Right hindlimb (tissue), 1 donor: Measurements from ENCODE around the gene PLA2G4D.

Source experiments
- DNase-seq: peaks from one replicate; pipeline ENCODE4 v3.0.0-alpha.2; 2018

PLA2G4D gene

DNA sequence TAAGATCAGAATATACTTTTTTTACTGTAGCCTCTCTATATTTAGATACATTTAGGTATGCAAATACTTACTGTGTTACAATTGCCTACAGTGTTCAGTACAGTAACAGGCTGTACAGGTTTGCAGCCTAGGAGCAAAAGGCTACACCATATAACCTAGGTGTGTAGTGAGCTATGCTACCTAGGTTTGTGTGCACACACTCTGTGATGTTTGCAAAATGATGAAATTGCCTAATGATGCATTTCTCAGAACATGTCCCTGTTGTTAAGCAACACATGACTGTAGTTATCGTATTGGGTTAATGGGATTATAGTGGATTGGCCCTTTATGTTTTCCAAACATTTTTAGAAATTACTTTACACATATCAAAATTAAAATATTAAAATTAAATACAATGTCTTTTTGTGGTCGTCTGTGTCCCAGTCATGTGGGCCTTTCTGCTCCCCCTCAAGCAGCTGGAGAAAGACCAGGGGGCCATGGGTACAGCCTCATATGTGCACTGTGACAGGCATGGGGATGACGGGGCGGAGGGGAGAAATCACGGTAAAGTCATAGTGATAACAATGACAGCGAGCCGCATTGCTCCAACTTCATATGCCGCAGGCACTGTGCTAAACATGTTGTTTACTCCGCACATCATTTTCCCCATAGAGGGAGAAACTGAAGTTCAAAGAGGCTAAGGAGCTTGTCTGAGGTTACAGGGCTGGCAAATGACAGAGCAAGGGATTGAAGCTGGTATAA lies 46.1 kb downstream of the PLA2G4D start:
- DNase-seq: no peak

DNA sequence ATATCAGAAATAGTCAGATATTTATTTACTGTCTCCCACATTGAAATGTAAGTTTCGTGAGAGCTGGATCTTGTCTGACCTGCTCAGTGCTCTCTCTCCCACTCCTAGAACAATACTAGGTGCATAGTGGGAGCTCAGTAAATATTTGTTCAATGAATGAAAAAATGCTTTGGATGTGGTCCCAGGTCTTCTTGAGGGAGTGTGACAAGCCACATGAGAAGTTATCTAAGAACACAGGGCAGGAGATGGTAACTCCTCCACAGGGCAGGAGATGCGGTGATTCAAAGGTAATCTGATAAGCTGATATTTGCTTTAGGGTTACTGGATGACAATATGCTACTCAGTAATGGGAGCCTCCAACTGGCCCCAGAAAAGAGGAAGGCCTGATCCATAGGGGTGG lies 47.8 kb downstream of the PLA2G4D start:
- no peak for DNase-seq

DNA sequence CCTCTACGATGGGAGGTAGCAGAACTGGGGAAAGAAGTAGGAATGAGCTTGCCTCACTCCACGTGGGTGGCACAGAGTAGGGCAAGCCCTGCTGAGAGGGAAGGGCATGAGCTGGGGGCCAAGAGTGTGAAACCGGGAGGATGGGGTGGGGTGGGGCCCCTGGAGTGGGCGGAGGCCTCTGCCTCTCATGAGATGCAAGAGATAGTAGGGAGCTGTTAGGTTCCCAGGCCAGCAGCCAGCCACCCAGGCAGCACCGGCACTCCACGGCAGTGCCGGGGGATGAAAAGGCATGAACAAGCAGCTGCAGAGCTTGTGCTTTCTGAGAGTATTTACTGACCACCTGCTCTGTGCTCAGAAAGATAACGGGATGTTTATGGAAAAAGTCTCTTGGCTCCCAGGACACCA lies 49.1 kb downstream of the PLA2G4D start:
- no peak for DNase-seq

DNA sequence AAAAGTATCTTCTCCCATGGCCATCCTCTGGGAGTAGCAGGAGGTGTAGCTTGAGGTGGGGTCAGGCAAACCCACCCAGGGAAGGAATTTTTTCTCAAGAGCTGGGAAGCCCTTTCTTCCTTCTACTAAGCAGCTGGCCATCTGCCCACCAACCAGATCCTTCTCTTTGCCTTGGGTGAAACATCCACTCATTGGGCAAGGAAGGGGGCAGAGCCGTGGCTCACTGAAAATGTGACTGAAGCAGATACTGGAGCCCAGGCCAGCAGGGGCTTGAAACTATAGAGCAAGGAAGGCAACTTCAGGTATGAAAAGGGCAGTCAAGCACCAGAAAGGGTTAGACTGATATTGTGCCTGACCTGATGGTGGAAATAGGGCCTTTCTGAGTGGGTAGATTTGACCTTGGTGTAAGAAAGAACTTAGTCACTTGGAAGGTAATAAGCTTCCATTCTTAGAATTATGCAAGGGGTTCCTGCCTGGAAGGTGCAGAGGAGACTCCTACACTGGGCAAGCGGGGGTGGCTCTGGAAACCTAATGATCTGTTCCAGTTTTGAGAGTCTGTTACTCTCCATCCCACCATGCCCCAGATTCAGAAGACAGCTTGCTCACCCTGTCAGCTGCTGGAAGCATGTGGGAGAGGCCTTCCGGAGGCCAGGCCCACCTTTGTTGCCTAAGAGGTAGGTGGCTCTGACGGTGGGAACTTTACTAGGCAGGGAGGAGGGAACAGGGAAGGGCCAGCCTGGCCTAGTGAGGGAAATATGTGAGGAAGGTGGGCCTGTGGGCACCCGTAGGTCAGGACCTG lies 51.6 kb downstream of the PLA2G4D start:
- DNase-seq: no peak

- no peak for DNase-seq
Observed at GRCh38 chr15:42038401-42038800, 56.0 kb downstream of the PLA2G4D start.

DNA sequence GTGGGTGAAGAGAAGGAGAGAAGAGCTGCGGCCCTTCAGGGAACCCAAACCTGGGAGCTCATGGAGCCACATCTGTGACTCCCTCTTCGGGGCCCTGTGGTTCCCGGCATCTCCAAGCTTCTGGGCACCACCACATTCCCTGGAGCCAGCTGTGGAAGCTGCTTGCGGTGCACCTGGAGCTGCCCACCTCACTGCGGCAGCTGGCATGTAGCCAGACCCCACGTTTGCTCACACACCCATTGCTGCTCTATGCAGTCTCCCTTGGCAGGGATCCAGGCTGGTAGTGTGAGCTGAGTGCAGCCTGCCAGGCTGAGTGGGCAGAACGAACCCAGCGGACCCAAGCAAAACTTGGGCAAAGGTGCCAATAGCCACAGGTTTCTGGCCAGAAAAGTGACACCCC lies 56.7 kb downstream of the PLA2G4D start:
- no peak for DNase-seq

- no peak for DNase-seq
Observed at GRCh38 chr15:42036966-42037365, 57.4 kb downstream of the PLA2G4D start.

GRCh38 chr15:42036112-42036905 lies 58.1 kb downstream of the PLA2G4D start:
- DNase-seq: no peak

- DNase-seq: no peak
Observed at GRCh38 chr15:42035435-42035761, 59.0 kb downstream of the PLA2G4D start.

DNA sequence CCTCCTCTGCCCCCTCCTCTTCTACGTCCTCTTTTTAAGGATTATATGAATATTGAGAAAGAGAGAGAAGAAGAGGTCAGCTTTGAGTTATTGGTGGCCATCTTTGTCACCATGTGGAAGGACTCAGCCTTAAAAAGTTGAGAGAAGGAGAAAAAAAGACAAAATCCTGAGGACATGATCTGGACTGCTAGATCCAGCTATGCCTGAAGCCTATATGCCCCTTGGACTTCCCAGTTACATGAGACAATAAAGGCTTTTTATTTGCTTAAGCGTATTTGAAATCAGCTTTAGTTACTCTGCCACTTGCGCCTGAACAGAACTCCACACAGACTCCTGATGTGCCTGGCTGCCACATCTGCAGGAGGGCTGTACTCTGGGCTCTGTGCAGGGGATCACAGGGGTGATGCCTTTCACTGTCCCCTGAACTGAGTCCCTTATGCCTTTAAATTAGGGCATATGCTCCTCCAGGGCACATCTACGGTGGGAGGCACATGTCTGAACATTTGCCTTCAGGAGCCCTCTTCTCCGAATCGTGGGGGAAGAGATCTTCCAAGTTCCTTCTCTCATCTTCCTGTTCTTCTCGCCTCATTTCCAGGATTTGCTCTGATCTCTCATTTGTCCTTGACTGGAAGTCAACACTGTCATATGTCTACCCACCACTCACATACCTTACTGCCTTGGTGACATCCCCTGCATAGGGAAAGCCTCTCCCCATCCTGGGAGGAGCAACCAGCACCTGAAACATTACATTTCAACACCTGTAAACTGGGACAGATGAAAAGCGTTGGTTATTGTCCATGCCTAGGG lies 59.5 kb downstream of the PLA2G4D start:
- no peak for DNase-seq

GRCh38 chr15:42033214-42033873 lies 61.0 kb downstream of the PLA2G4D start:
- no peak for DNase-seq

DNA sequence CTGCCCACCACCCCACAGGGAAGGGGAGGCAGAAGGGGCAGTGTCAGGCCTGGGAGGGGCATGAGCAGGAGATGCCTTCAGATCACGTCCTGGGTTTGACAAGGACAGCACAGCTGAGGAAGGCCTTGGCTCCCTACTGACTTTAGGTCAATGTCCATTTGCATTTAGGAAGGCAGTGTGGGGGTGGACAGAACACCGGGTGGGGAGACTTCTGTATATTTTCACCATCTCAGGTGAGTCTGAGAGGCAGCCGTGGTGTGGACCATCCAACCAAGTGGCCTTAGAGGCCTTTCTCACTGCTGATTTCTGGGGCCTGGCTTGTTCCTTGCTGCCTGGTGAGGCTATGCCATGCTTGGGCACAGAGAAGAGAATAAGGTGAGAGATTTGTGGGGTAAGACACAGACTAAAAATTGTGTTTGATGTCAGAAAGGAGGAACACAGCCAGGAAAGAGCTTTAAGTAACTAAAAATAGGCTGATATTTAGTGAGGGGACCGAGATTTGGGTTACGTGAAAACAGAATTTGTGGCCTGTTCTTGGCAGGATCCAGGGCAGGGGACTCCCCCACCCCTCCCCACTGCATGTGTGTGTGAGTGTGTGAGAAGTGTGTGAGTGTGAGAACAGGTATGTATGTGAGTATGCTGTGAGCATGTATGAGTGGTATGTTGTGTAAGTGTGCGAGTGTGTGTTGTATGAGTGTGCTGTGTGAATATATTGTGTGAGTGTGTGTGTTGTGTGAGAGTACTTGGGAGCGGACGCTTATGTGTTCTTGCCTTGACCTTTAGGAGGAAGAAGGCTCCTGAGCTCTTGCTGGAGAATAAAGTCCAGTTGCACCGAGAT lies 61.8 kb downstream of the PLA2G4D start:
- no peak for DNase-seq

- DNase-seq: no peak
Observed at GRCh38 chr15:42031198-42031915, 63.0 kb downstream of the PLA2G4D start.

DNA sequence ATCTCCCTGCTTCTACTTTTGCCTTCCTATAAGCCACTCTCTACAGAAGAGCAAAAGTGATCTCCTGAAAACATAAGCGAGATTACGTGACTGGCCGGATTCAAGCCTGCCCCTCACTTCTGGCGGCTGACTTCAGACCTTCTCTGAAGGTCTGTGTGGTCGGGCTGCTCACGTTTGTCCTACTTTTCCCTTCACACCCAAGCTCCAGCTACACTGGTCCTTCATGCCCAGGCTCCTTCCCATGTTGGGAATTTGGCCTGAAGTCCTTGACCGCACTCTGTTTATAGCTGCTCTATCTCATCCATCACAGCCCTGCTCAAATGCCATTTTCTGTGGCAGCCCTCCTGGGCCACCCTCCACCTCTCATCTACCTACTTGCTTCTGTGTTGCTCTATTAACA lies 66.8 kb downstream of the PLA2G4D start:
- no peak for DNase-seq

DNA sequence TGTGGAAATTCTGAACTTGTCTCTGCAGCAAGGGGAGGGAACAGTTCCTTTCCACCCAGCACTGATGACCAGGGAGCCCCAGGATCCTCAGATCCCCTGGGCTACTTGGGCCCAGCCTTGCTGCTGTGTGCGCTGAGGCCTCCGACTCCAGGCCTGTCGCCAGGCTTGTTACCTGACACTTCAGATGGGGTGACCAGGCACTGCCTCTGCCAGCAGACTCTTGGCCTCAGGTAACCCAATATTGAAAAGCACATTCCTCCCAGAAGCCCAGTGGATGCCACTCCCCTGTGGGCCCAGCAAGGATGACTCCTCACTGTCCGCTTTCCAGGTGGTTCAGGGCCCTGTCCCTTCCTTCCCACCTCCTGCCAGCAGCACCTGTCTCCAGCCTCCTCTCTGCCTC lies 70.1 kb downstream of the PLA2G4D start:
- no peak for DNase-seq

DNA sequence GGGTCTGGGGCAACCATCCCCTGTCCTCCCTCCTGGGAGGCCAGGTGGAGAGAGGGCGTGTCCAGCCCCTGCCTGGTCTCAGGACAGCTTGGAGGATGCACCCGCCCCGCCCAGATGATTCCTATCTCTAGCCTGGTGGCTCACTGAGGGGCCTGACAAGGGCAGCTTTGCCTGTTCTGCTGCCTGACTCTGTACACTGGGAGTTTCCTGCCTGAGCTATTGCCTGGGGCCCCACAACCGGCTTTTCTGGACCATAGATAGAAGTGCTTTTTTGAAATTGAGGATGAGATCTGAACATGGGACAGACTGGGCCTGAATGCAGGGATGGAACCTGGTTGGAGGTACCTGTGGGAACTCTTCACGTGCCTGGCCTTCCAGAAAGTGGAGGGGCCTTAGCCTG lies 72.8 kb downstream of the PLA2G4D start:
- no peak for DNase-seq

DNA sequence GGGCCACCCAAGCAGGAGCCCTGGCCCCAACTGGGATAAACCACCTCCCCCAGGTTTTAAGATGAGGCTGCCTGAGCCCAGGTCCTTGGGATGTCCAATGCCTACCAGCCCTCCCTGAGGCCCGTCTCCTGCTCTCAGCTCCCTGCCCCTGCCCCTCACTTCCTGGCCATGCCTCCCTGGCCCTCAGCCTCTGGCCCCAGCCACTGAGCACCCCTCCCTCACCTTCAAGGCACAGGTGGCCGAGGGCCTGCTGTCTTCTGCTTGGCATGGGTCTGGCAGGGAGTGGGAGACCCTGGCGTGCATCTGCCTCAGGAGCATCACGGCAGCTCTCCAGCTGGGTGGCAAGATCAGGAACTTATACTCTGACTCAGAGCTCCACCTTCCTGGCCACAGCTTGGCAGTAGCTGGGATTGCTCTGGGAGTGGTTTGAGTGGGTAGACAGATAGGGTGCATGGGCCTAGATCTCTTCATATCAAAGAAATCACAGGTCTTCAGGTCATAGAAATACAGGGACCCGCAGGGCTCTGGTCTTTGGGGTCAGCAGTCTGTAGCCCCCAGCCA lies 73.6 kb downstream of the PLA2G4D start, which contains the start of gene PLA2G4E:
Gene PLA2G4E, minus strand, starts transcription at position 330 of the 561 bp plus-strand sequence. Its CDS starts 12 bp downstream, at position 318.
- DNase-seq: no peak

DNA sequence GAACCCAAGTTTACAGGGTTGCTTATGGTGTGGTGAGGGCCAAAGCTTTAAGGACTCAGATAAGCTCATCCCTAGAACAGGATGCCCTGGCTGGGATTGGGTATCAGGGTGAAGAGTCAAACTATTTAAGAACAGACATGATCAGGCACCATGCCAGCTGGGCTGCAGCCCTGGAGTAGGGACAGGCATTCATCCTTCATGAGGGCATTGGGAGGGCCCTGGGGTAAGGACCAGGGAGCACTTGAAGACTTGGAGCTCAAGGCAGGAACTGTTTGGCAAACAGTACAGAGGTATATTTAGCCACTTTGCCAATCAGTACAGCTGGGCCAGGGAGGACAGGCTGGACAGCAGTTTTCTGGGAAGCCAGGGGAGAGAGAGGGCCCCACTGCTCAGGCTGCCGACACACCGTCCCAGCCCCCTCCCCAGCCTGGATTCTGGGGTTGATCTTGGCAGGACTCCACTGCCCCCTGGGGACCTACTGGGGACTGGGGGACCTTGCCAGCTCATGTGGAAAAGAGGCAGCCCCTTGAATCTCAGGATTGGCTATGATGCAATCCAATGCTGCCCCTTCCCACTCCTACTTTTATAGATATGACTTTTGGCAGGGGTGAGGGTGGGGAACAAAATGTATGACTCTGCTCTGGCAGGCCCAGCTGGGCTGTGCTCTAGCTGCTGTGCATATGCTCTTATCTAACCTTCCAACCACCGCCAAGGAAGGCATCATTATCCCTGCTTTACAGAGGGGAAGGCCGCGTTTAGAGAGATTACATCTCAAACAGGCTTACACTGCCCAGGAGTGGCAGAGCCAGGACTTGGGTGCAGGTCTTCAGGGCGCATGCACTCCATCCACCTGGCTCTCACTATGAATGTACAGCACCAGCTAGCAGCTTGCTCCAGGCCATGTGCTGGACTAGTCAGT lies 75.8 kb downstream of the PLA2G4D start:
- DNase-seq: no peak
